GM23338 (cell line): ENCODE results near the gene ANKS1B.

Experiments
- CREB1 ChIP-seq: fragments of 250-450 bp; sonication (Bioruptor Pico); IDR thresholded peaks from 2 replicates; pipeline ENCODE4 v1.5.0; 2020; ENCODE audit warnings: low read depth, mild to moderate bottlenecking, moderate library complexity
- ETS1 ChIP-seq: IDR thresholded peaks from 2 replicates; pipeline ENCODE4 v1.6.1; 2016; ENCODE audit warnings: antibody characterized with exemption
- EZH2 ChIP-seq: fragments of 200-600 bp; sonication (generic); IDR thresholded peaks from one replicate; pipeline ENCODE4 v1.8.0; 2017; ENCODE audit warnings: antibody characterized with exemption, mild to moderate bottlenecking, low read depth; ENCODE audit not compliant: unreplicated experiment
- EZH2phosphoT487 ChIP-seq: fragments of 200-600 bp; sonication (generic); IDR thresholded peaks from one replicate; pipeline ENCODE4 v1.8.1; 2018; ENCODE audit warnings: antibody characterized with exemption; ENCODE audit not compliant: unreplicated experiment
- JUNB ChIP-seq: IDR thresholded peaks from one replicate; pipeline ENCODE4 v1.6.1; 2016; ENCODE audit warnings: antibody characterized with exemption; ENCODE audit not compliant: unreplicated experiment
- NANOG ChIP-seq: IDR thresholded peaks from 2 replicates; pipeline ENCODE4 v1.6.1; 2016; ENCODE audit warnings: antibody characterized with exemption, borderline replicate concordance
- POLR2AphosphoS5 ChIP-seq: IDR thresholded peaks from 2 replicates; pipeline ENCODE4 v1.6.1; 2016; ENCODE audit warnings: antibody characterized with exemption, low read depth
- STAT1 ChIP-seq: IDR thresholded peaks from one replicate; pipeline ENCODE4 v1.6.1; 2016; ENCODE audit warnings: antibody characterized with exemption; ENCODE audit not compliant: unreplicated experiment
- ZNF114 ChIP-seq: fragments of 250-450 bp; sonication (Bioruptor Pico); IDR thresholded peaks from 2 replicates; pipeline ENCODE4 v1.5.0; 2020; ENCODE audit warnings: mild to moderate bottlenecking, moderate library complexity
- ZNF331 ChIP-seq: fragments of 250-450 bp; sonication (Bioruptor Pico); IDR thresholded peaks from 2 replicates; pipeline ENCODE4 v1.5.0; 2020; ENCODE audit warnings: low read depth, mild to moderate bottlenecking, moderate library complexity
- TF ChIP-seq, protein P1 (sequence below), 2 experiments: fragments of 200-600 bp in 1 of 2; sonication (generic) in 1 of 2; conservative IDR thresholded peaks; 2 replicates each; pipeline versions ENCODE4 v1.5.1 to v1.6.1; 2016 to 2017; ENCODE audit warnings: antibody characterized with exemption in 2 of 2, low read depth in 2 of 2, mild to moderate bottlenecking in 2 of 2, moderate library complexity in 1 of 2
- TF ChIP-seq, protein P2 (sequence below): IDR thresholded peaks from one replicate; pipeline ENCODE4 v1.6.1; 2018; ENCODE audit warnings: antibody characterized with exemption; ENCODE audit not compliant: unreplicated experiment

- TF ChIP-seq, protein P1, sequence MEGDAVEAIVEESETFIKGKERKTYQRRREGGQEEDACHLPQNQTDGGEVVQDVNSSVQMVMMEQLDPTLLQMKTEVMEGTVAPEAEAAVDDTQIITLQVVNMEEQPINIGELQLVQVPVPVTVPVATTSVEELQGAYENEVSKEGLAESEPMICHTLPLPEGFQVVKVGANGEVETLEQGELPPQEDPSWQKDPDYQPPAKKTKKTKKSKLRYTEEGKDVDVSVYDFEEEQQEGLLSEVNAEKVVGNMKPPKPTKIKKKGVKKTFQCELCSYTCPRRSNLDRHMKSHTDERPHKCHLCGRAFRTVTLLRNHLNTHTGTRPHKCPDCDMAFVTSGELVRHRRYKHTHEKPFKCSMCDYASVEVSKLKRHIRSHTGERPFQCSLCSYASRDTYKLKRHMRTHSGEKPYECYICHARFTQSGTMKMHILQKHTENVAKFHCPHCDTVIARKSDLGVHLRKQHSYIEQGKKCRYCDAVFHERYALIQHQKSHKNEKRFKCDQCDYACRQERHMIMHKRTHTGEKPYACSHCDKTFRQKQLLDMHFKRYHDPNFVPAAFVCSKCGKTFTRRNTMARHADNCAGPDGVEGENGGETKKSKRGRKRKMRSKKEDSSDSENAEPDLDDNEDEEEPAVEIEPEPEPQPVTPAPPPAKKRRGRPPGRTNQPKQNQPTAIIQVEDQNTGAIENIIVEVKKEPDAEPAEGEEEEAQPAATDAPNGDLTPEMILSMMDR (conservative IDR thresholded peaks at IDR 0.05; ENCODE audit: low read depth in 2 of 2): no peak
- TF ChIP-seq POLR2AphosphoS5 (no peak), NANOG (no peak), EZH2 (no peak), CREB1 (no peak), JUNB (no peak), EZH2phosphoT487 (no peak), ZNF331 (CRISPR knock-in tag) (no peak), ETS1 (no peak), STAT1 (no peak), ZNF114 (CRISPR knock-in tag) (no peak)
- TF ChIP-seq, protein P2, sequence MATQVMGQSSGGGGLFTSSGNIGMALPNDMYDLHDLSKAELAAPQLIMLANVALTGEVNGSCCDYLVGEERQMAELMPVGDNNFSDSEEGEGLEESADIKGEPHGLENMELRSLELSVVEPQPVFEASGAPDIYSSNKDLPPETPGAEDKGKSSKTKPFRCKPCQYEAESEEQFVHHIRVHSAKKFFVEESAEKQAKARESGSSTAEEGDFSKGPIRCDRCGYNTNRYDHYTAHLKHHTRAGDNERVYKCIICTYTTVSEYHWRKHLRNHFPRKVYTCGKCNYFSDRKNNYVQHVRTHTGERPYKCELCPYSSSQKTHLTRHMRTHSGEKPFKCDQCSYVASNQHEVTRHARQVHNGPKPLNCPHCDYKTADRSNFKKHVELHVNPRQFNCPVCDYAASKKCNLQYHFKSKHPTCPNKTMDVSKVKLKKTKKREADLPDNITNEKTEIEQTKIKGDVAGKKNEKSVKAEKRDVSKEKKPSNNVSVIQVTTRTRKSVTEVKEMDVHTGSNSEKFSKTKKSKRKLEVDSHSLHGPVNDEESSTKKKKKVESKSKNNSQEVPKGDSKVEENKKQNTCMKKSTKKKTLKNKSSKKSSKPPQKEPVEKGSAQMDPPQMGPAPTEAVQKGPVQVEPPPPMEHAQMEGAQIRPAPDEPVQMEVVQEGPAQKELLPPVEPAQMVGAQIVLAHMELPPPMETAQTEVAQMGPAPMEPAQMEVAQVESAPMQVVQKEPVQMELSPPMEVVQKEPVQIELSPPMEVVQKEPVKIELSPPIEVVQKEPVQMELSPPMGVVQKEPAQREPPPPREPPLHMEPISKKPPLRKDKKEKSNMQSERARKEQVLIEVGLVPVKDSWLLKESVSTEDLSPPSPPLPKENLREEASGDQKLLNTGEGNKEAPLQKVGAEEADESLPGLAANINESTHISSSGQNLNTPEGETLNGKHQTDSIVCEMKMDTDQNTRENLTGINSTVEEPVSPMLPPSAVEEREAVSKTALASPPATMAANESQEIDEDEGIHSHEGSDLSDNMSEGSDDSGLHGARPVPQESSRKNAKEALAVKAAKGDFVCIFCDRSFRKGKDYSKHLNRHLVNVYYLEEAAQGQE: no peak
Observed at GRCh38 chr12:98823012-98823411, 1161.7 kb downstream of the ANKS1B start.
